NCI-H1092 treated with DMSO at 0.1 percent for 48 hours (cell line): Measurements from ENCODE around the gene GALK1.

Experiments used
- DNase-seq: peaks from one replicate; lab custom pipeline; 2025; lab: John Stamatoyannopoulos, UW

Gene GALK1

GRCh38 chr17:75724016-75725003 lies 40.7 kb downstream of the GALK1 start:
- DNase-seq: no peak

GRCh38 chr17:75723171-75723930 lies 41.6 kb downstream of the GALK1 start:
- DNase-seq: no peak

DNA sequence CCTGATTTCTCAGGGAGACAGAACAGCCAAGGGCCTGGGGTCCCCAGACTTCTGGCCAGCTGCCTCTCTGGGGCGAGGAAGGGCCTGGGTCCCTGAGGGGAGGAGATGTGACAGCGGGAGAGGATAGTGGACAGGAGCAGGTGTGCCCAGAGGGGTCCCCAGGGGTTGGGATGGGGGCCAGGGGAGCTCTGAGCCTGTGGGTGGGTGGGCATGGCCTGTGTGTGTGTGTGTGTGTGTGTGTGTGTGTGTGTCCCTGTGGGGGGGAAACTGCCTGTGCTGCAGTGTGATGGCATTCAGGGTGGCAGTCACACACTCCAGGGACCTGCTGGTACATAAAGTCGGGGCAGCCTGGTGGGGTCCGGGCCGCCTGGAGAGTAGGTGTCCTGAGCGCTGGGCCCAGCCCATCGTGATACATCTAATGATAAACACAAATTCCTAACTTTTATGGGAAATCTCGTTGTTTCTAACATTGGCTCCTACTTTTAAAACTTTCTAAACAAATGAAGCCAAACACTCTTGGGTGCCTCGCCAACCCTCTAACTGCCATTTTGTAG lies 42.4 kb downstream of the GALK1 start:
- DNase-seq: no peak

GRCh38 chr17:75722076-75722475 lies 42.9 kb downstream of the GALK1 start:
- no peak for DNase-seq

DNA sequence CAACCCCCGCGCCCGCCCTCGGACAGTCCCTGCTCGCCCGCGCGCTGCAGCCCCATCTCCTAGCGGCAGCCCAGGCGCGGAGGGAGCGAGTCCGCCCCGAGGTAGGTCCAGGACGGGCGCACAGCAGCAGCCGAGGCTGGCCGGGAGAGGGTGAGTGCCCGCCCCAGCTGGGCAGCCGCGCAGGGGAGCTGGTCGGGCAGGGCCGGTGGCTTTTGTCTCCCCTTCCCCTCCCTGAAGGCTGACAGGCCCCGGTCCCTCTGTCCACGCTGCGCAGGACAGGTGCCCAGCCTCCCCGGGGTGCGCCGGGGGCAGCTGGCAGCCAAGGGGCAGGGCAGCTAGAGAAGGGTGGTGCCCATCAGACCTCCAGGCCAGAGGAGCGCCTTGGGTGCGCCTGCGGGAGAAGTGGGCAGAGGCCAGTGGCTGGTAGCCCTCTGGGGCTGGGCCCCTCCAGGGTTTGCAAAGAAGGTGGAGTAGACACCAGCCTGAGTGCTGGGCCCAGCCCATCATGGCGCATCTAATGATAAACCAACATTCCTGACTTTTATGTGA lies 43.5 kb downstream of the GALK1 start:
- DNase-seq: no peak

DNA sequence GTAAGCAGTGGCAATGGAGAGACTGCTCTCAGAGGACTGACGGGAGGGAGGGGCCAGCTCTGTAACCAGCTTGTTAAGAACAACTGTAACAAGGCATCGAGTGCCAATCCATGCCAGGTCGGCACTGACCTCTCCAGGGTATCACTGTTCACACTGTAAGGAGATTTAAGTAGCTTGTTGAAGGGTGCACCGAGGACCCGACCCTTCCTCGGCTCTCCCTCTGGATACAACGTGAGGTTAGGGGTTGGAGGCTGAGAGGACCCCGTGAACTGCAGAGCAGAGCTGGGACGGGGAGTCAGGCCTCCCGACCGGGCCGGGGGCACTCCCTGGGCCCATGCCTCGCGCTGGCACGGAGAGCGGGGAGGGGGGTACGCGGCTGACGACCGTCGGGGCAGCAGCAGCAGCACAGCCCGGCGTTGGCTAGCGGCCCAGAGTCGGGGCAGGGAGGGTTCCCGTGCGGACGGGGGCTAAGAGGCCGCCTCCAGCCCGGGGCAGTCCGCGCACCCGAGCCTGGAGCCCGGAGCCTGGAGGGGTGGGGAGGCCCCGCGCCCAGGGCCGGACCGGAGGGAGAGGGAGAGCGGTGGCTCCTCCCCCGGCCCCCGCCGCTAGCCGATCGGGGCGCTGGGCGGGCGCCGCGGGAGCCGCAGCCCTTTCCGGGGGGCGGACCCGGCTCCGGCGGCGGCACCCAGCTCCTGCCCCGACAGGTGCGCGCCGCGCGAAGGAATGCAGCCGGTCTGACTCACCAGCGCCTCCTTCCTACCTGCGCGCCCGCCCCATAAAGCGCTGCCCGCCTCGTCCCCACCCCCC lies 44.1 kb downstream of the GALK1 start, which contains the start of gene ITGB4:
Gene ITGB4, plus strand, starts transcription at position 804 of the 807 bp plus-strand sequence. CDS start 3,245 bp downstream, outside the sequence.
- DNase-seq: no peak

DNA sequence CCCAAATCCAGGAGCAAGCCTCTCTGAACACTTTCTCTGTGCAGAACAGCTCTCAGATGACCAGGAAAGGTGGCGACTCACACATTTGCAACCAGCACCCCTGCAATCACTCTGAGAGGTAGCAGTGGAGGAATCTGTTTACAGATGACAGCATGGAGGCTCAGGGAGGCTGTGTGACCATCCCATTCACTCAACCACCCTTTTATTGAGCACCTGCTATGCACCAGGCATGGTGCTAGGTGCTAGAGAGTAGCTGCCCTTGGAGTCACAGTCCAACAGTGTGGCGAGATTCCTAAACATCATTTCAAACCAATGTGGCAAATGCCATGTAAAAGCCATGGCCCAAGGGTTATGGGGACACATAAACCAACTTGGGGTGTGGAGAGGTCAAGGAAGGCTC lies 45.3 kb downstream of the GALK1 start:
- no peak for DNase-seq

GRCh38 chr17:75712446-75712845 lies 52.5 kb downstream of the GALK1 start:
- DNase-seq: no peak
